HAP-1 (cell line): ENCODE measurements around the gene C12orf50.

Source experiments
- DNase-seq, 2 experiments: peaks; one replicate each; pipeline ENCODE4 v3.0.0-alpha.2; 2016 to 2020; ENCODE audit warnings: low spot score in 2 of 2
- H3K27me3 ChIP-seq: fragments of 250-450 bp; sonication (Bioruptor Pico); 2 replicates; pipeline ENCODE4 v1.5.1; 2020; ENCODE audit warnings: low read depth, mild to moderate bottlenecking, moderate library complexity
- H3K36me3 ChIP-seq: fragments of 250-450 bp; sonication (Bioruptor Pico); replicated peaks from 2 replicates; pipeline ENCODE4 v1.5.1; 2020; ENCODE audit warnings: mild to moderate bottlenecking
- H3K4me1 ChIP-seq: fragments of 250-450 bp; sonication (Bioruptor Pico); 2 replicates; pipeline ENCODE4 v1.5.1; 2020; ENCODE audit warnings: mild to moderate bottlenecking
- H3K4me3 ChIP-seq: fragments of 250-450 bp; sonication (Bioruptor Pico); 2 replicates; pipeline ENCODE4 v1.5.1; 2020; ENCODE audit warnings: mild to moderate bottlenecking, moderate library complexity
- H3K9me3 ChIP-seq: fragments of 250-450 bp; sonication (Bioruptor Pico); 2 replicates; pipeline ENCODE4 v1.5.1; 2020; ENCODE audit warnings: mild to moderate bottlenecking, moderate library complexity
- in situ Hi-C: fragments of 300-500 bp; cut with MboI; formaldehyde crosslinking; loops from 3 replicates; pipeline ENCODE4 v1.14.3; 2020; ENCODE audit warnings: low sequenced_read_pairs, inconsistent platforms, mixed read lengths

Gene C12orf50

DNA sequence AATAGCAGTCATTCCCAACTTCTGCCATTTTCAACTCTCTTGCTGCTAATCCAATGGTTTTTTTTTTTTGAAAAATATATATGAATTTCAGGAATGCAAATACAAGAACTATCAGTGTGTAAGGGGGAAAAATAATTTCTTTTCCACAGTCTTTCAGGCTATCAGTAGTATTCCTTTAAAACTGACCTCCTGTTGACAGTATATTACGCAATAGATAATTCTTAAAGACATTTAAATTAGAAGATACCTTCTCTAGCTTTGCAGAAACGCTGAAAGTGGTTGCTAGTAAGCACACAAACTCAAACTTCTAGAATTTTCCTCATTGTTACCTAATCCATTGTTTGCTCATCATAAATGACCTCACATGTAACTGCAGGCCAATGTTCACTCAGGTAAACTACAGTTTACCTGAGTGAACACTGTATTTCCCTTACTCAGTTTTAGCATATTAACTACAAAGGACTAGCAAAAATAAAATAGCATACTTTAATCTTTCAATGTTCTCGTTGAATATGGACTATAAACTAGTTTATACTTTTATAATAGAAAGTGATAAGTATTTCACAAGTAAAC lies at the start of gene C12orf50:
TSS of gene C12orf50 (minus strand) at position 309 of the 573 bp plus-strand sequence. CDS start 2,439 bp downstream, outside the sequence.
- Histone ChIP-seq H3K27me3 (0 out of 2 replicates have a peak, but pooled peaks cover 3% of the 10 kb centered on the region), H3K9me3 (no peaks in the 10 kb centered on the region; the same call in 1 of the 2 replicates), H3K36me3 (no peaks in the 10 kb centered on the region), H3K4me1 (peaks cover 6% of the 10 kb centered on the region; the same call in 1 of the 2 replicates), H3K4me3 (no peak within 1 kb of the TSS)
- in situ Hi-C loops: no loop called here
- no peak for DNase-seq

GRCh38 chr12:88067301-88067700 lies 38.1 kb upstream of the C12orf50 start:
- in situ Hi-C loops: no loop called here
- peaks cover 3% of the 10 kb centered on the region; the same call in 1 of the 2 replicates for H3K36me3 ChIP-seq
- H3K4me3 ChIP-seq: no peak overlapping the region
- DNase-seq: no peak
- H3K9me3 ChIP-seq: no peaks in the 10 kb centered on the region; the same call in 1 of the 2 replicates
- H3K27me3 ChIP-seq: no peaks in the 10 kb centered on the region
- H3K4me1 ChIP-seq: no peaks in the 10 kb centered on the region

GRCh38 chr12:88063375-88063774 lies 34.2 kb upstream of the C12orf50 start:
- Histone ChIP-seq H3K36me3 (peaks cover 8% of the 10 kb centered on the region), H3K4me1 (no peaks in the 10 kb centered on the region), H3K27me3 (no peaks in the 10 kb centered on the region), H3K9me3 (no peaks in the 10 kb centered on the region; the same call in 1 of the 2 replicates), H3K4me3 (no peak overlapping the region)
- in situ Hi-C loops: no loop called here
- DNase-seq: no peak

DNA sequence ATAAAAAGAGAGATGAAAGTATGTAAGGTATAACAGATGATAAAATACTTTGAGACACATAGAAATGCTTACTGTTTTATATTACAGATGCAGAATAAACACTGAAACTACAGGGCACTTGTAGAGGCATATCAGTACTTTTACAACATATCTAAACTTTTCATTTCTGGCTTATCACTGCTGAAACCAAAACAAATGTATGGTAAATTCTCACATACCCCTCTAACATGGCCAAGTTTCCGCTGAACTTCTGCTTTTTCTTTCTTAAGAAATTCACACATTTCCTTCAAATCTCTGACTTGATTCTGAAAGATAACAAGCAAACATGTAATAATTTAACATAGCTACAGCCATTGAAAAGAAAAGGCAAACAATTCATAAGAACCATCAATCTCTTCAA lies 33.3 kb upstream of the C12orf50 start:
- no peak overlapping the region for H3K4me3 ChIP-seq
- no peaks in the 10 kb centered on the region for H3K27me3 ChIP-seq
- H3K36me3 ChIP-seq: peaks cover 8% of the 10 kb centered on the region
- DNase-seq: no peak
- H3K9me3 ChIP-seq: no peaks in the 10 kb centered on the region; the same call in 1 of the 2 replicates
- no peaks in the 10 kb centered on the region for H3K4me1 ChIP-seq
- in situ Hi-C loops: no loop called here

DNA sequence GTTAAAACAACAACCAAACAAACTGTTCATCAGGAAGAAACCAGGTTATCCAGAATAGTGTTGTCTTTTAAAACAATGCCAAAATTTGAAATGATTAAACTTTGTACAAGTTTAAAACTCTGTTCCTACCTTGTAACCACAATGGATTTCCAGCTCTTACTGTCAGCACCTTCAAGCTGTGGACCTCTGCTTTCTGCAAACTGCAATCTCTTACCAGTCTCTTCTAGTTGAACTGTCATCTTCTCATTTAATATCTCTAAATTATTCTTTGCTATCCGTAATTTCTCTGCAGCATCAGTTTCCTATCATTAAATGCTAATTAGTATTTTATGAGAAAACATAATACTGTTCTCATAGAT lies 29.5 kb upstream of the C12orf50 start:
- no peak for DNase-seq
- H3K36me3 ChIP-seq: peaks cover 8% of the 10 kb centered on the region

DNA sequence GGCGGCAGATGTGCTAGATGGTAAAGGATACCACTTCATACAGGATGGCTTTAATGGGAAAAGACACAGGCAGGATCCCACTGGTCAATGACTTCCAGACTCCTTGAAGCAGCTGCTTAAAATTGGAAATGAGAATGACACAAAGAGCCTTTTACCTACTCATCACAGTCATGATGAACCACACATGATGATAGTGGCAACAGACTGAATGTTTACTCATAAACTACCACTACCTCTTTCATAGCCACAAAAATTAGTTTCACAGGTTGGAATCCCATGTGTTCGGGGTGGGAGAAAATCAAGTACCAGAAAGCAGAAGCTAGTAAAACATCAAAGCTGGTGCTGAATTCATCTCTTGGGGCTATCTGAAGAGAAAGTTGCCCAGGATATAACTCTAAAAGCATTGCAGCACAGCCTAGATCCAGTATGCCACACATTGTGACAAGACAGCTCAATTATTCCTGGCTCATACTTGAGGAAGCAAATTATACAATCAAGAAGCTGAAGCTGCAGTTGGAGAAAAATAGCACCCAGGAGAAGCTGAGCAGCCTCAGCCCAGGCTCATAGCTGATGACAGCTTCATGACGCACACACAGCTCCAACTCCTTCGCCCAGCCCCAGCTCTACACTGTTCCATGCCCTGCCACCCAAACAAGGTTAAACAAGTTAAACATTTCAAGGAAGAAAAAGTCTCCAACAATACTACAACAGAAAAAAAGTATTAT lies 29.0 kb upstream of the C12orf50 start:
- in situ Hi-C loops: no loop called here
- Histone ChIP-seq H3K4me1 (no peaks in the 10 kb centered on the region), H3K27me3 (no peaks in the 10 kb centered on the region), H3K4me3 (no peak overlapping the region), H3K9me3 (no peaks in the 10 kb centered on the region), H3K36me3 (peaks cover 8% of the 10 kb centered on the region)
- no peak for DNase-seq

More for the DNA sequence above, 29.5 kb upstream of the C12orf50 start:
- in situ Hi-C loops: no loop called here
- Histone ChIP-seq H3K4me3 (no peak overlapping the region), H3K4me1 (no peaks in the 10 kb centered on the region), H3K27me3 (no peaks in the 10 kb centered on the region), H3K9me3 (no peaks in the 10 kb centered on the region)

- DNase-seq: no peak
- H3K27me3 ChIP-seq: no peaks in the 10 kb centered on the region
- in situ Hi-C loops: no loop called here
- H3K4me3 ChIP-seq: no peak overlapping the region
- H3K36me3 ChIP-seq: peaks cover 9% of the 10 kb centered on the region
- no peaks in the 10 kb centered on the region for H3K4me1 ChIP-seq
- H3K9me3 ChIP-seq: no peaks in the 10 kb centered on the region
Observed at GRCh38 chr12:88056571-88056970, 27.4 kb upstream of the C12orf50 start.

DNA sequence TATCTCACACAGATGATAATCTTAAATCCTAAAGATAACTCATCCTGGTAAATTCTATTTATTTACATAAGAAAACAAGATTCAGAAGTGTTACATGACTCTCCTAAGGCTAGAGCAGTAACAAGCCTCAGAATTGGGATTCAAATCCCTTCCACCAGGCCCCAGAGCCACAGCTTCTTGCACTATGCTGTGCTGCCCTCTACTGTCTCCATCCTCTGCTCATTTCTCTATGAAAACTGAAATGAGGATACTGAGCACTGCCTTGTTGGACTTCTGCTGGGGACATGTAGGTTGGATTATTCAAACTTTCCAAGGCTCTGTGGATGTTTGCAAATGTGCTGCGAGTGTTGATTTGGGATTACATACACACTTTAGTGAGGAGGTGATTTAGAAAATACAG lies 23.5 kb upstream of the C12orf50 start:
- Histone ChIP-seq H3K9me3 (no peaks in the 10 kb centered on the region), H3K27me3 (no peaks in the 10 kb centered on the region), H3K4me1 (no peaks in the 10 kb centered on the region), H3K4me3 (no peak overlapping the region), H3K36me3 (peaks cover 19% of the 10 kb centered on the region)
- in situ Hi-C loops: no loop called here
- peak; percentile 37 to 53 for DNase-seq

GRCh38 chr12:88044035-88044434 lies 14.8 kb upstream of the C12orf50 start:
- H3K27me3 ChIP-seq: no peaks in the 10 kb centered on the region
- H3K9me3 ChIP-seq: no peaks in the 10 kb centered on the region
- peaks cover 4% of the 10 kb centered on the region for H3K4me1 ChIP-seq
- in situ Hi-C loops: no loop called here
- H3K4me3 ChIP-seq: no peak overlapping the region
- H3K36me3 ChIP-seq: peaks cover 50% of the 10 kb centered on the region
- DNase-seq: no peak

GRCh38 chr12:88037770-88038169 lies 8.6 kb upstream of the C12orf50 start:
- no peaks in the 10 kb centered on the region for H3K9me3 ChIP-seq
- peaks cover 4% of the 10 kb centered on the region for H3K36me3 ChIP-seq
- no peak for DNase-seq
- no peak overlapping the region for H3K4me3 ChIP-seq
- no peaks in the 10 kb centered on the region for H3K27me3 ChIP-seq
- in situ Hi-C loops: no loop called here
- peaks cover 28% of the 10 kb centered on the region for H3K4me1 ChIP-seq

GRCh38 chr12:88036353-88036965 lies 7.3 kb upstream of the C12orf50 start:
- in situ Hi-C loops: no loop called here
- Histone ChIP-seq H3K36me3 (peaks cover 4% of the 10 kb centered on the region; the same call in 1 of the 2 replicates), H3K4me1 (peaks cover 28% of the 10 kb centered on the region), H3K9me3 (no peaks in the 10 kb centered on the region), H3K4me3 (peak overlapping the region; percentile 83), H3K27me3 (no peaks in the 10 kb centered on the region)
- DNase-seq: no peak

DNA sequence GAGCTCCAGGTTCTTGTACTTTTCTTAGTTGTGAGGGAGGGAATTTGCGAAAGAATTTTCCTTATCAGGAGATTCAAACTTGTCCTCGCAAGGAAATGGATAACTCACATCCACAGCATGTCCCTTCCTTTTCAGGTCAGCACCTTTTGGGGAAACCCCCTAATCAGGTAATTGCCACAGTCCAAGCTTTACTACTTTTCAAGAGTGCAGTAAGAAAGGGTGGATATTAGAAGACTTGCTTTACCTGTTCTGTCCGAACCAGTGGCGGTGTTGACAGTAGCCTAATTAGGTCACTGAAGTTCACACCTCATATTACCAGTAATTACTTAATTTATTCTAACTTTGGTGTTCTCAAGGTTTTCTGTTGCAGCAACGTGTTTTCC lies 6.7 kb upstream of the C12orf50 start:
- Histone ChIP-seq H3K9me3 (no peaks in the 10 kb centered on the region; the same call in 1 of the 2 replicates), H3K4me1 (peaks cover 28% of the 10 kb centered on the region), H3K4me3 (peak overlapping the region; percentile 83), H3K27me3 (no peaks in the 10 kb centered on the region), H3K36me3 (no peaks in the 10 kb centered on the region; the same call in 1 of the 2 replicates)
- peak in 1 of 2 experiments; percentile 8 for DNase-seq
- in situ Hi-C loops: no loop called here

GRCh38 chr12:88035271-88035906 lies 6.2 kb upstream of the C12orf50 start:
- DNase-seq: peak; percentile 73 to 91
- H3K27me3 ChIP-seq: no peaks in the 10 kb centered on the region
- in situ Hi-C loops: no loop called here

More at GRCh38 chr12:88035271-88035906, 6.2 kb upstream of the C12orf50 start:
- Histone ChIP-seq H3K4me1 (peaks cover 28% of the 10 kb centered on the region), H3K9me3 (no peaks in the 10 kb centered on the region; the same call in 1 of the 2 replicates), H3K36me3 (no peaks in the 10 kb centered on the region; the same call in 1 of the 2 replicates), H3K4me3 (peak overlapping the region; percentile 83)
